HepG2 (cell line): Measurements from ENCODE around the gene HYCC2. TPM values are rescaled to one million over a fixed set of nuclear protein-coding genes. Genes with fewer than 3 reads are reported as not detected.

Experiments
- DBP ChIP-seq: sonication (generic); formaldehyde crosslinking; IDR thresholded peaks from 2 replicates; pipeline ENCODE4 v1.4.0; 2020; ENCODE audit warnings: missing genetic modification reagents; ENCODE audit errors: not compliant biosample characterization
- FIP1L1 ChIP-seq: fragments of 200-400 bp; formaldehyde crosslinking; IDR thresholded peaks from 2 replicates; pipeline ENCODE4 v1.6.1; 2018; ENCODE audit warnings: low read depth, mild to moderate bottlenecking, low read length, moderate library complexity, borderline replicate concordance; ENCODE audit not compliant: insufficient read depth
- FOXA1 ChIP-seq, 2 experiments: fragments of 450-650 bp in 1 of 2; sonication (generic) in 1 of 2; formaldehyde crosslinking in 1 of 2; IDR thresholded peaks; 2 replicates each; pipeline versions ENCODE4 v1.4.0 to v1.6.1; 2016 to 2020; ENCODE audit warnings: missing genetic modification reagents in 1 of 2
- PHF20 ChIP-seq: sonication (generic); formaldehyde crosslinking; IDR thresholded peaks from 2 replicates; pipeline ENCODE4 v1.5.0; 2020; ENCODE audit warnings: mild to moderate bottlenecking, missing genetic modification reagents
- PRPF4 ChIP-seq: fragments of 200-400 bp; formaldehyde crosslinking; IDR thresholded peaks from 2 replicates; pipeline ENCODE4 v1.6.1; 2016; ENCODE audit warnings: low read length, low read depth; ENCODE audit not compliant: poor library complexity, severe bottlenecking
- SALL1 ChIP-seq: sonication (generic); formaldehyde crosslinking; IDR thresholded peaks from 2 replicates; pipeline ENCODE4 v1.8.0; 2022; ENCODE audit warnings: mild to moderate bottlenecking, missing genetic modification reagents
- SOX13 ChIP-seq, 3 experiments: fragments of 450-650 bp in 1 of 3; sonication (generic) in 1 of 3; formaldehyde crosslinking in 1 of 3; IDR thresholded peaks in 2 of 3; conservative IDR thresholded peaks in 1 of 3; 2 replicates each; pipeline versions ENCODE4 v1.5.0 to v1.6.1; 2016 to 2020; ENCODE audit warnings: antibody characterized with exemption in 1 of 3, mild to moderate bottlenecking in 1 of 3, missing compliant biosample characterization in 1 of 3, missing genetic modification reagents in 1 of 3, moderate library complexity in 1 of 3
- SRSF4 ChIP-seq: fragments of 200-400 bp; formaldehyde crosslinking; IDR thresholded peaks from one replicate; pipeline ENCODE4 v1.6.1; 2018; ENCODE audit warnings: mild to moderate bottlenecking, low read depth, low read length, moderate library complexity; ENCODE audit not compliant: poor library complexity, severe bottlenecking
- TEF ChIP-seq: sonication (generic); formaldehyde crosslinking; IDR thresholded peaks from 2 replicates; pipeline ENCODE4 v1.5.0; 2020; ENCODE audit warnings: missing genetic modification reagents
- TMF1 ChIP-seq: sonication (generic); formaldehyde crosslinking; IDR thresholded peaks from 2 replicates; pipeline ENCODE4 v1.8.1; 2022; ENCODE audit warnings: low read depth, missing genetic modification reagents
- WIZ ChIP-seq: sonication (generic); formaldehyde crosslinking; IDR thresholded peaks from 2 replicates; pipeline ENCODE4 v1.5.1; 2020; ENCODE audit warnings: mild to moderate bottlenecking, missing genetic modification reagents
- ZBTB46 ChIP-seq: sonication (generic); formaldehyde crosslinking; IDR thresholded peaks from 2 replicates; pipeline ENCODE4 v1.4.0; 2020; ENCODE audit warnings: mild to moderate bottlenecking, missing genetic modification reagents, borderline replicate concordance
- ZNF17 ChIP-seq: sonication (generic); formaldehyde crosslinking; IDR thresholded peaks from 2 replicates; pipeline ENCODE4 v1.5.0; 2020; ENCODE audit warnings: mild to moderate bottlenecking, missing genetic modification reagents
- ZNF275 ChIP-seq: sonication (generic); formaldehyde crosslinking; IDR thresholded peaks from 2 replicates; pipeline ENCODE4 v1.8.0; 2022; ENCODE audit warnings: missing genetic modification reagents, mild to moderate bottlenecking, inconsistent platforms, borderline replicate concordance
- ZNF34 ChIP-seq: sonication (generic); formaldehyde crosslinking; IDR thresholded peaks from 2 replicates; pipeline ENCODE4 v1.4.0; 2020; ENCODE audit warnings: mild to moderate bottlenecking, missing genetic modification reagents, borderline replicate concordance
- ZNF512B ChIP-seq: sonication (generic); formaldehyde crosslinking; IDR thresholded peaks from 2 replicates; pipeline ENCODE4 v1.5.1; 2020; ENCODE audit warnings: missing genetic modification reagents, mild to moderate bottlenecking, borderline replicate concordance
- ZNF768 ChIP-seq: sonication (generic); formaldehyde crosslinking; IDR thresholded peaks from 2 replicates; pipeline ENCODE4 v1.4.0; 2020; ENCODE audit warnings: missing genetic modification reagents
- ZNF782 ChIP-seq: sonication (generic); formaldehyde crosslinking; IDR thresholded peaks from 2 replicates; pipeline ENCODE4 v1.4.0; 2020; ENCODE audit warnings: missing genetic modification reagents, mild to moderate bottlenecking, borderline replicate concordance
- ZNF816 ChIP-seq: sonication (generic); formaldehyde crosslinking; IDR thresholded peaks from 2 replicates; pipeline ENCODE4 v1.8.0; 2022; ENCODE audit warnings: missing genetic modification reagents, mild to moderate bottlenecking, borderline replicate concordance
- ZSCAN30 ChIP-seq: sonication (generic); formaldehyde crosslinking; IDR thresholded peaks from 2 replicates; pipeline ENCODE4 v1.5.0; 2020; ENCODE audit warnings: mild to moderate bottlenecking, missing genetic modification reagents
- polyA plus RNA-seq, 8 experiments: library from polyadenylated mRNA; depleted of rRNA in 3 of 8; stranded (reverse) in 7 of 8; unstranded in 1 of 8; fragments of >200 nt; fragmentation: Illumina TruSeq in 4 of 8; extraction: Trizol in 4 of 8; gene quantifications; 2 replicates each; pipeline versions ENCODE4 v1.2.1 to v1.2.3, GENCODE V29; 2011 to 2016; ENCODE audit warnings: low read depth in 4 of 8, missing spikeins in 1 of 8, mixed read lengths in 1 of 8; ENCODE audit not compliant: insufficient read depth in 1 of 8
- total RNA-seq, 5 experiments: library from RNA; depleted of rRNA; stranded (reverse); fragments of >200 nt; fragmentation: Illumina TruSeq; extraction: Trizol; gene quantifications; 2 replicates each; pipeline ENCODE4 v1.2.3, GENCODE V29; 2016; ENCODE audit warnings: low read depth in 1 of 5

The HYCC2 gene
- total and polyA plus RNA-seq, 2 of the 13 experiments (the other 11 are each of a cell fraction or from before 2014, with no cell fraction given) = 4.7 to 13.9 TPM

- TF ChIP-seq ZNF512B (CRISPR knock-in tag) (no peak), FOXA1 (IDR thresholded peaks at IDR 0.05) (no peak), FOXA1 (CRISPR knock-in tag; IDR thresholded peaks at IDR 0.05) (peak; percentile 25; the same call in 1 of the 2 replicates), ZNF816 (CRISPR knock-in tag) (no peak), ZNF782 (CRISPR knock-in tag) (peak; percentile 79; the same call in 1 of the 2 replicates), SRSF4 (no peak), SALL1 (CRISPR knock-in tag) (peak; percentile 86), ZNF34 (CRISPR knock-in tag) (peak; percentile 92), ZNF768 (CRISPR knock-in tag) (peak; percentile 36; the same call in 1 of the 2 replicates), ZNF275 (CRISPR knock-in tag) (peak; percentile 61; the same call in 1 of the 2 replicates), FIP1L1 (0 out of 2 replicates have a peak, but pooled peaks have one; percentile 28), ZSCAN30 (CRISPR knock-in tag) (no peak), WIZ (no peak), PRPF4 (peak; percentile 77), ZNF17 (CRISPR knock-in tag) (no peak), PHF20 (CRISPR knock-in tag) (peak; percentile 99), SOX13 (IDR thresholded peaks at IDR 0.05) (no peak), SOX13 (CRISPR knock-in tag; conservative IDR thresholded peaks at IDR 0.05 in 1 of 2, IDR thresholded peaks at IDR 0.05 in 1 of 2) (peak; percentile 45 to 88; a peak in 2 of 4 replicates), DBP (CRISPR knock-in tag) (no peak), TEF (CRISPR knock-in tag) (no peak), TMF1 (CRISPR knock-in tag) (peak; percentile 29; the same call in 1 of the 2 replicates), ZBTB46 (CRISPR knock-in tag) (peak; percentile 85; the same call in 1 of the 2 replicates)
These were observed at the start of gene HYCC2, which contains the start of gene NDUFB3 (continued) for GRCh38 chr2:201071479-201072200.
